Measurements from ENCODE around the gene LRRC36. TPM values are rescaled to one million over a fixed set of nuclear protein-coding genes. Genes with fewer than 3 reads are reported as not detected.

The LRRC36 gene
- total and polyA plus RNA-seq, 2 of the 13 experiments (the other 11 are each of a cell fraction or from before 2014, with no cell fraction given), result 0.12 to 0.15 TPM

GRCh38 chr16:67430504-67430976 is 103.9 kb downstream of the LRRC36 start (continued):
- TF ChIP-seq KIAA2018 (CRISPR knock-in tag; IDR thresholded peaks at IDR 0.05; ENCODE audit: borderline replicate concordance) (0 out of 2 replicates have a peak, but pooled peaks have one; percentile 74), CSRNP2 (CRISPR knock-in tag; conservative IDR thresholded peaks at IDR 0.05; ENCODE audit: low read depth) (no peak), ZBTB34 (CRISPR knock-in tag; IDR thresholded peaks at IDR 0.05) (0 out of 2 replicates have a peak, but pooled peaks have one; percentile 75), ZNF432 (CRISPR knock-in tag; IDR thresholded peaks at IDR 0.05; ENCODE audit: borderline replicate concordance) (no peak), ZNF431 (CRISPR knock-in tag; IDR thresholded peaks at IDR 0.05; ENCODE audit: borderline replicate concordance, low read depth) (no peak; the same call in 1 of the 2 replicates), ARHGAP35 (CRISPR knock-in tag; IDR thresholded peaks at IDR 0.05; ENCODE audit: borderline replicate concordance) (peak; percentile 90), SCMH1 (CRISPR knock-in tag; IDR thresholded peaks at IDR 0.05; ENCODE audit: borderline replicate concordance) (no peak), ZNF605 (CRISPR knock-in tag; IDR thresholded peaks at IDR 0.05) (peak; percentile 80; the same call in 1 of the 2 replicates), ZNF350 (CRISPR knock-in tag; IDR thresholded peaks at IDR 0.05; ENCODE audit: borderline replicate concordance, low read depth) (0 out of 2 replicates have a peak, but pooled peaks have one; percentile 26), ZNF781 (CRISPR knock-in tag; IDR thresholded peaks at IDR 0.05; ENCODE audit: borderline replicate concordance, not compliant biosample characterization) (no peak), ZSCAN30 (CRISPR knock-in tag; IDR thresholded peaks at IDR 0.05) (no peak), HIVEP1 (CRISPR knock-in tag; IDR thresholded peaks at IDR 0.05) (peak; percentile 76), ZNF572 (CRISPR knock-in tag; IDR thresholded peaks at IDR 0.05) (no peak), ZFP82 (CRISPR knock-in tag; IDR thresholded peaks at IDR 0.05; ENCODE audit: borderline replicate concordance) (peak; percentile 94; the same call in 1 of the 2 replicates), RFX1 (IDR thresholded peaks at IDR 0.05) (no peak), KMT2A (CRISPR knock-in tag; IDR thresholded peaks at IDR 0.05) (peak; percentile 43; the same call in 1 of the 2 replicates), PCBP2 (optimal IDR thresholded peaks at IDR 0.05; ENCODE audit: low read depth, low read length, poor library complexity, severe bottlenecking) (no peak), BORCS8-MEF2B (CRISPR knock-in tag; IDR thresholded peaks at IDR 0.05) (peak; percentile 93)
